ENCODE measurements around the gene FAM20C. TPM values are rescaled to one million over a fixed set of nuclear protein-coding genes. Genes with fewer than 3 reads are reported as not detected.

FAM20C gene
- total RNA-seq, 4 donors from 2014 or later, result 15.8 to 20.4 (median 18.7) TPM

- Histone ChIP-seq H3K4me3 (no peak overlapping the region), H3K4me1 (peaks cover 5% of the 10 kb centered on the region), H3K27ac (no peak overlapping the region), H3K9me3 (no peaks in the 10 kb centered on the region), H3K27me3 (peaks cover 19% of the 10 kb centered on the region), H3K36me3 (no peaks in the 10 kb centered on the region)
- no peak for DNase-seq (ENCODE audit: low spot score in 2 of 2)
- 48% methylated on average over 19 of the region's 27 CpGs for WGBS
- TF ChIP-seq POLR2A (IDR thresholded peaks at IDR 0.05) (no peak), POLR2AphosphoS5 (IDR thresholded peaks at IDR 0.05) (no peak), EP300 (IDR thresholded peaks at IDR 0.05) (no peak), CTCF (IDR thresholded peaks at IDR 0.05) (no peak)
These were observed 31.2 kb upstream of the FAM20C start for GRCh38 chr7:160958-161725.

DNA sequence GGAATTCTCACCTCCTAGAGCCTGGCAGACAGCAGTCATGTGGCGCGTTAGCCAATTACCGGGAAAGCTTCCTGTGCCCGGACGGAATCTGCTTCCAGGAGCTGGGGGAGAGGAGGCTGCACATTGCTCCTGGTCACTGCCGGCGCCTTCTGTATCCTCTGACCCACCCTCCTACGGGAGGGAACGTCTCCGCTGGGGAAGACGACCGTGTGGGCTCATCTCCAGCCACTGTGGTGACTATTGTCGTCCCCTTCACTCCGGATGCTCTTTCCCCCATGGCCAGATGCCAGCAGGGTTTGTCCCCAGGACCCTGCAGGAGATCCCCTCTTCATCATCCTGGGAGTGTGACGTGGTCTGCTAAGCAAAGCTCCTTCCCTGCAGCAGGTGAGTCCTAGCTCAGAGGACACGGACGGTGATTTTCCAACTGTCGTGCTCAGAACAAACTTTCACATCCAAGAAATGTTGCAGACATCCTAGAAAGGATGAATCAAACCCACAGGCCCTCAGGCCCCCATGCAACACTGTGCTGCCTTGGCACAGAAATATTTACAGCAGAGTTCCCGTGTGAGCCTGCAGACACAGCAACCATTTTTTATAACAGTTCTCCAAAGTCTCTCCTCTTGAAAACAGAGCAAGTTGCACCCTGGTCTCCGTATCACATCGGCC lies 29.6 kb upstream of the FAM20C start:
- H3K36me3 ChIP-seq, result no peaks in the 10 kb centered on the region
- TF ChIP-seq CTCF (IDR thresholded peaks at IDR 0.05) (no peak), EP300 (IDR thresholded peaks at IDR 0.05) (no peak), POLR2A (IDR thresholded peaks at IDR 0.05) (no peak), POLR2AphosphoS5 (IDR thresholded peaks at IDR 0.05) (no peak)
- no peaks in the 10 kb centered on the region for H3K9me3 ChIP-seq
- WGBS, result 55% methylated on average over 10 of the region's 21 CpGs
- H3K4me1 ChIP-seq, result peaks cover 5% of the 10 kb centered on the region
- DNase-seq (ENCODE audit: low spot score in 2 of 2), result peak in 1 of 2 donors; percentile 53
- H3K27ac ChIP-seq, result no peak overlapping the region
- H3K4me3 ChIP-seq, result no peak overlapping the region
- H3K27me3 ChIP-seq, result peaks cover 24% of the 10 kb centered on the region

DNA sequence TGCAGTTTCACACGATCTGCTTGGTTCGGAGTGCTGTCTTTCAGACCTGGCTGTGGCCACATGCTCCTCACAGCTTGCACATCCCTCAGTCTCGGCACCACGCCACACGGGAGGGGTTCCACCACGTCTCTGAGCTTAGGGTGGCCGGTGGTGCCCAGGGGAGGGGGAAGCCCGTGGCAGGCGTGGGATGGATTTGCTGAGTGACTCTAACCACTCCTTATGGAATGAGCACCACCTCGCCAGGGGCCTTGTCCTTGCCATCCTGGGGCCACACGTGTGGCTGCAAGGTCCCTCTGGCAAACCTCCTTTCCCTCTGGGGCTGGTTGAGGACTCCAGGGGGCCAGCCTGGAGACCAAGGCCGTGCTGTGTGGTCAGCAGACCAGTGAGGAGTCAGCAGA lies 29.1 kb upstream of the FAM20C start:
- no peaks in the 10 kb centered on the region for H3K9me3 ChIP-seq
- peaks cover 28% of the 10 kb centered on the region for H3K27me3 ChIP-seq
- H3K4me1 ChIP-seq, result peaks cover 5% of the 10 kb centered on the region
- no peak overlapping the region for H3K27ac ChIP-seq
- no peak overlapping the region for H3K4me3 ChIP-seq
- no peaks in the 10 kb centered on the region for H3K36me3 ChIP-seq
- peak in 1 of 2 donors; percentile 60 for DNase-seq (ENCODE audit: low spot score in 2 of 2)
- 51% methylated on average over 6 of the region's 12 CpGs for WGBS
- no peak for TF ChIP-seq CTCF (IDR thresholded peaks at IDR 0.05)
- TF ChIP-seq POLR2A (IDR thresholded peaks at IDR 0.05), result no peak
- no peak for TF ChIP-seq POLR2AphosphoS5 (IDR thresholded peaks at IDR 0.05)
- TF ChIP-seq EP300 (IDR thresholded peaks at IDR 0.05), result no peak

GRCh38 chr7:163971-164881 lies 28.1 kb upstream of the FAM20C start:
- WGBS, result 73% methylated on average over 30 of the region's 34 CpGs
- no peak overlapping the region for H3K27ac ChIP-seq
- TF ChIP-seq EP300 (IDR thresholded peaks at IDR 0.05), result no peak
- no peak for TF ChIP-seq CTCF (IDR thresholded peaks at IDR 0.05)
- TF ChIP-seq POLR2AphosphoS5 (IDR thresholded peaks at IDR 0.05), result no peak
- TF ChIP-seq POLR2A (IDR thresholded peaks at IDR 0.05), result no peak
- H3K36me3 ChIP-seq, result no peaks in the 10 kb centered on the region
- peaks cover 28% of the 10 kb centered on the region for H3K27me3 ChIP-seq
- DNase-seq (ENCODE audit: low spot score in 2 of 2), result no peak
- no peaks in the 10 kb centered on the region for H3K9me3 ChIP-seq
- no peak overlapping the region for H3K4me3 ChIP-seq
- H3K4me1 ChIP-seq, result peaks cover 5% of the 10 kb centered on the region

Data from suprapubic skin (tissue), 4 donors.